ENCODE measurements around the gene TAF8. TPM values are rescaled to one million over a fixed set of nuclear protein-coding genes. Genes with fewer than 3 reads are reported as not detected.

The TAF8 gene
- total RNA-seq, 4 donors from 2014 or later = 19.2 to 28.5 (median 26.4) TPM

- H3K9me3 ChIP-seq = no peaks in the 10 kb centered on the region
- no peak for DNase-seq (ENCODE audit: low spot score in 2 of 2)
- H3K27ac ChIP-seq = no peak overlapping the region
- 85% methylated on average over 3 of the region's 3 CpGs for WGBS
- TF ChIP-seq EP300 (IDR thresholded peaks at IDR 0.05) = no peak
- no peak for TF ChIP-seq POLR2AphosphoS5 (IDR thresholded peaks at IDR 0.05)
- TF ChIP-seq CTCF (IDR thresholded peaks at IDR 0.05) = no peak
- no peak for TF ChIP-seq POLR2A (IDR thresholded peaks at IDR 0.05)
- peaks cover 6% of the 10 kb centered on the region for H3K36me3 ChIP-seq
- H3K4me3 ChIP-seq = no peak overlapping the region
- H3K4me1 ChIP-seq = peaks cover 44% of the 10 kb centered on the region
- no peaks in the 10 kb centered on the region for H3K27me3 ChIP-seq
These were observed 9.4 kb upstream of the TAF8 start for GRCh38 chr6:42040856-42041480.

GRCh38 chr6:42041481-42042053 lies 8.8 kb upstream of the TAF8 start:
- no peaks in the 10 kb centered on the region for H3K27me3 ChIP-seq
- H3K9me3 ChIP-seq = no peaks in the 10 kb centered on the region
- TF ChIP-seq POLR2A (IDR thresholded peaks at IDR 0.05) (no peak), POLR2AphosphoS5 (IDR thresholded peaks at IDR 0.05) (no peak)
- no peak for DNase-seq (ENCODE audit: low spot score in 2 of 2)
- H3K27ac ChIP-seq = no peak overlapping the region
- peaks cover 6% of the 10 kb centered on the region for H3K36me3 ChIP-seq
- WGBS = 61% methylated on average over 7 of the region's 7 CpGs
- H3K4me1 ChIP-seq = peaks cover 50% of the 10 kb centered on the region
- no peak overlapping the region for H3K4me3 ChIP-seq

GRCh38 chr6:42042108-42042507 lies 8.2 kb upstream of the TAF8 start:
- H3K27me3 ChIP-seq = no peaks in the 10 kb centered on the region
- no peak overlapping the region for H3K27ac ChIP-seq
- DNase-seq (ENCODE audit: low spot score in 2 of 2) = no peak
- WGBS = 82% methylated on average over 14 of the region's 14 CpGs
- no peak overlapping the region for H3K4me3 ChIP-seq
- no peak for TF ChIP-seq CTCF (IDR thresholded peaks at IDR 0.05)
- no peak for TF ChIP-seq POLR2A (IDR thresholded peaks at IDR 0.05)
- TF ChIP-seq POLR2AphosphoS5 (IDR thresholded peaks at IDR 0.05) = no peak
- no peak for TF ChIP-seq EP300 (IDR thresholded peaks at IDR 0.05)
- H3K36me3 ChIP-seq = peaks cover 6% of the 10 kb centered on the region
- H3K9me3 ChIP-seq = no peaks in the 10 kb centered on the region
- H3K4me1 ChIP-seq = peaks cover 55% of the 10 kb centered on the region

- no peaks in the 10 kb centered on the region for H3K27me3 ChIP-seq
- peaks cover 64% of the 10 kb centered on the region for H3K4me1 ChIP-seq
- no peak overlapping the region for H3K27ac ChIP-seq
- peaks cover 6% of the 10 kb centered on the region for H3K36me3 ChIP-seq
- H3K9me3 ChIP-seq = no peaks in the 10 kb centered on the region
- DNase-seq (ENCODE audit: low spot score in 2 of 2) = peak; percentile 87 to 90
- 32% methylated on average over 18 of the region's 21 CpGs for WGBS
- H3K4me3 ChIP-seq = peak overlapping the region; percentile 1
- TF ChIP-seq CTCF (IDR thresholded peaks at IDR 0.05) (peak; percentile 86 to 95), POLR2AphosphoS5 (IDR thresholded peaks at IDR 0.05) (no peak)
These were observed 6.4 kb upstream of the TAF8 start for GRCh38 chr6:42043787-42044475.

GRCh38 chr6:42045538-42046460 lies 4.5 kb upstream of the TAF8 start:
- Histone ChIP-seq H3K27me3 (no peaks in the 10 kb centered on the region), H3K9me3 (no peaks in the 10 kb centered on the region), H3K36me3 (peaks cover 3% of the 10 kb centered on the region), H3K4me1 (peaks cover 77% of the 10 kb centered on the region), H3K27ac (peak overlapping the region; percentile 89), H3K4me3 (peak overlapping the region; percentile 77)
- 5% methylated on average over 14 of the region's 14 CpGs for WGBS
- TF ChIP-seq POLR2AphosphoS5 (IDR thresholded peaks at IDR 0.05) = peak in 1 of 3 donors; percentile 16
- no peak for TF ChIP-seq EP300 (IDR thresholded peaks at IDR 0.05)
- TF ChIP-seq POLR2A (IDR thresholded peaks at IDR 0.05) = no peak
- TF ChIP-seq CTCF (IDR thresholded peaks at IDR 0.05) = no peak
- DNase-seq (ENCODE audit: low spot score in 2 of 2) = peak; percentile 95 to 97

Data from suprapubic skin (tissue), 4 donors.